NB4 (cell line): ENCODE results near the gene GPBP1.

Experiments used
- DNase-seq: peaks from one replicate; pipeline ENCODE4 v3.0.0; 2010; ENCODE audit warnings: low read depth
- H3K4me3 ChIP-seq: one replicate; pipeline ENCODE4 v1.5.1; 2011; ENCODE audit warnings: mild to moderate bottlenecking, low read depth, low read length, moderate library complexity
- CTCF ChIP-seq: IDR thresholded peaks from one replicate; pipeline ENCODE4 v1.5.1; 2012; ENCODE audit warnings: low read depth, low read length
- MAX ChIP-seq: IDR thresholded peaks from 2 replicates; pipeline ENCODE4 v1.6.1; 2011; ENCODE audit warnings: low read depth, low read length
- MYC ChIP-seq: IDR thresholded peaks from 2 replicates; pipeline ENCODE4 v1.6.1; 2011; ENCODE audit warnings: low read depth, low read length
- POLR2A ChIP-seq: IDR thresholded peaks from 2 replicates; pipeline ENCODE4 v1.6.1; 2011; ENCODE audit warnings: mild to moderate bottlenecking; ENCODE audit not compliant: insufficient read length; ENCODE audit errors: extremely low read depth

GPBP1 gene

GRCh38 chr5:57221049-57221568 is 47.2 kb downstream of the GPBP1 start:
- H3K4me3 ChIP-seq: no peak overlapping the region
- no peak for TF ChIP-seq POLR2A
- TF ChIP-seq MAX: peak; percentile 55; the same call in 1 of the 2 replicates
- TF ChIP-seq CTCF: peak; percentile 42
- TF ChIP-seq MYC: no peak
- DNase-seq: peak; percentile 69

GRCh38 chr5:57225553-57225952 is 51.7 kb downstream of the GPBP1 start:
- no peak overlapping the region for H3K4me3 ChIP-seq
- TF ChIP-seq MAX: no peak
- no peak for DNase-seq

- no peak overlapping the region for H3K4me3 ChIP-seq
- TF ChIP-seq MAX: no peak
- TF ChIP-seq CTCF: no peak
- TF ChIP-seq MYC: no peak
- TF ChIP-seq POLR2A: no peak
- DNase-seq: no peak
These were observed 55.5 kb downstream of the GPBP1 start for GRCh38 chr5:57229313-57229712.

- no peak for DNase-seq
- no peak overlapping the region for H3K4me3 ChIP-seq
- TF ChIP-seq POLR2A (no peak), MAX (no peak), CTCF (no peak), MYC (no peak)
These were observed 57.7 kb downstream of the GPBP1 start for GRCh38 chr5:57231607-57232006.

GRCh38 chr5:57232293-57233033 is 58.6 kb downstream of the GPBP1 start:
- no peak overlapping the region for H3K4me3 ChIP-seq
- TF ChIP-seq MYC: no peak
- no peak for TF ChIP-seq CTCF
- TF ChIP-seq MAX: no peak
- TF ChIP-seq POLR2A: no peak
- no peak for DNase-seq

GRCh38 chr5:57243286-57244137 is 69.7 kb downstream of the GPBP1 start:
- no peak for TF ChIP-seq MYC
- no peak for TF ChIP-seq POLR2A
- no peak overlapping the region for H3K4me3 ChIP-seq
- no peak for DNase-seq

GRCh38 chr5:57244331-57244730 is 70.5 kb downstream of the GPBP1 start:
- no peak overlapping the region for H3K4me3 ChIP-seq
- DNase-seq: no peak
- TF ChIP-seq POLR2A (no peak), CTCF (no peak), MYC (no peak), MAX (no peak)
